Activated CD8-positive, alpha-beta memory T cell treated with anti-CD3 and anti-CD28 coated beads for 24 hours (primary cell): ENCODE results near the gene TSHZ1.
A peak's percentile ranks its signal among the peaks of the same experiment; 100 is the strongest.

ENCODE experiments used
- DNase-seq: peaks from one replicate; pipeline ENCODE4 v3.0.0-alpha.2; 2020

The TSHZ1 gene, protein sequence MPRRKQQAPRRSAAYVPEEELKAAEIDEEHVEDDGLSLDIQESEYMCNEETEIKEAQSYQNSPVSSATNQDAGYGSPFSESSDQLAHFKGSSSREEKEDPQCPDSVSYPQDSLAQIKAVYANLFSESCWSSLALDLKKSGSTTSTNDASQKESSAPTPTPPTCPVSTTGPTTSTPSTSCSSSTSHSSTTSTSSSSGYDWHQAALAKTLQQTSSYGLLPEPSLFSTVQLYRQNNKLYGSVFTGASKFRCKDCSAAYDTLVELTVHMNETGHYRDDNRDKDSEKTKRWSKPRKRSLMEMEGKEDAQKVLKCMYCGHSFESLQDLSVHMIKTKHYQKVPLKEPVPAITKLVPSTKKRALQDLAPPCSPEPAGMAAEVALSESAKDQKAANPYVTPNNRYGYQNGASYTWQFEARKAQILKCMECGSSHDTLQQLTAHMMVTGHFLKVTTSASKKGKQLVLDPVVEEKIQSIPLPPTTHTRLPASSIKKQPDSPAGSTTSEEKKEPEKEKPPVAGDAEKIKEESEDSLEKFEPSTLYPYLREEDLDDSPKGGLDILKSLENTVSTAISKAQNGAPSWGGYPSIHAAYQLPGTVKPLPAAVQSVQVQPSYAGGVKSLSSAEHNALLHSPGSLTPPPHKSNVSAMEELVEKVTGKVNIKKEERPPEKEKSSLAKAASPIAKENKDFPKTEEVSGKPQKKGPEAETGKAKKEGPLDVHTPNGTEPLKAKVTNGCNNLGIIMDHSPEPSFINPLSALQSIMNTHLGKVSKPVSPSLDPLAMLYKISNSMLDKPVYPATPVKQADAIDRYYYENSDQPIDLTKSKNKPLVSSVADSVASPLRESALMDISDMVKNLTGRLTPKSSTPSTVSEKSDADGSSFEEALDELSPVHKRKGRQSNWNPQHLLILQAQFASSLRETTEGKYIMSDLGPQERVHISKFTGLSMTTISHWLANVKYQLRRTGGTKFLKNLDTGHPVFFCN (N-terminal part only)

GRCh38 chr18:75210274-75211001 is at the start of gene TSHZ1:
TSS of gene TSHZ1 (plus strand) at chr18:75210797. CDS start at chr18:75211877, 1,080 bp downstream.
- no peak for DNase-seq

DNA sequence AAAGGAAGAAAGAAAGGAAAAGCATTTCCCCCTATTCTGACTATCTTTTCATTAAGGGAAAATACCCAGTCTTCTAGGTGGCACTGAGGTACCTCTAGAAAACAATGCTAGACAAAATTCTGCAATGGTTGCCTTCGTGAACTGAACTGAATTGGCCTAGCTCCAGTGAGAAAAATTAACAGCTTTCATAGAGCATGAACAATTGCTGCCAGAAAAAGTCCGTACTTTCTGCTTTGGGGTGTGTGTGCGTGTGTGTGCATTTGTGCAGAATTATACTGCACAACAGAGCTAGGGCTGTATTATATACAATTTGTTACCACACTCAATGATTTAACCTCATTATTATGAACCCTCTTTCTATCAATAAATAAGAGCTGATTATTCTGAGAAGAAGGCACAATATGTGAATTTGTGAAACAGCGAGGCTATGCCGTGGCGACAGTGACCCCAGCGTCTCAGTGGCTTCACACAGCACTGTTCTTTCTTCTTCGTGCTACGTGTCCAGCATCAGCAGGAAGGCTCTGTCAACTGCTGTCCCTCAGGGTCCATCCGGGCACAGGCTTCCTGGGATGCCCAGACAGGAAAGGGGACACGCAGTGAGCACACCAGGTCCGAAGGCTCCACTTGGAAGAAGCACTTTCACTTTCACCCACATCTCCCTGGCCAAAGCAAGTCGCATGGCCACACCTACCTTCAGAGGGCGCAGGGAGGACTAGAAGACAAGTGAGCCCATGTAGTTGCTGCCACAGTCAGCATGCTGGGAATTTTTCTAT is 49.2 kb upstream of the TSHZ1 start:
- no peak for DNase-seq

- DNase-seq = no peak
Observed at GRCh38 chr18:75162467-75162866, 48.1 kb upstream of the TSHZ1 start.

DNA sequence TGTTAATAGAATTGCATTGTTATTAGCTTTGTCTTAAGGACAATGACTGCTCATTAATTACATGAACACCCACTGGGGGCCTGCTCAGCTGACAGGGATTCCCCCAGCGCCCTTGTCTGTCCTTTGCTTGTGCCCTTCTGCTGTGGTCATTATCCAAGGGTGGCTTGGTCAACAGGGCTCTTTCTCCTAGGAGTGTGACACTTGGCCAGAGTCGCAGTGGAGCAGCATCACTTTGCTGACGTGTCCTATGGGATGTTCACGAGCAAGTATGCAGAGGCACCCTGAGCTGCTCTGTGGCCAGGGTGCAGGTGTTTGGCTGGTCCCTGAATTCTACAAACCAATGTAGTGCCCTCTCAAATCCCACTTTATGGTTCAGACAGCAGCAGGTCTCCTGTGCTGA is 47.6 kb upstream of the TSHZ1 start:
- DNase-seq = no peak

DNA sequence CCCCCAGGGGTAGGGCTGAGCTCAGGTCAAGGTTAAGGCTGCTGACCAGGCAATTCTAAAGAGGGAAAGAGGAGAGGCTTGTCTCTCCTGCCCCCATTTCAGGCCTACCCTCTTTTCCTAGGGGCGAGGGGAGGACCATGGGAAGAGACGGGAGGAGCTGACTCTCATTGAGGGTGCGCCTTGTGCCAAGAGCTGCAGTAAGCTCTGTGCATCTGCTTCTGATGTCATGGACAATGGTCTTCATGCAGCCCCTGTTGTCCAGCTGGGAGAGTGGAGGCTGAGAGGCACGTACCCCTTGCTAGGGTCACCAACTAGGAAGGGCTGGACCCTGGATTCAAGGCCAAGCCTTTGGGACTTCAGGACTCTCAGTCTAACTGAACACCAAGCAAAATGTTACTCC is 46.9 kb upstream of the TSHZ1 start:
- DNase-seq = no peak

DNA sequence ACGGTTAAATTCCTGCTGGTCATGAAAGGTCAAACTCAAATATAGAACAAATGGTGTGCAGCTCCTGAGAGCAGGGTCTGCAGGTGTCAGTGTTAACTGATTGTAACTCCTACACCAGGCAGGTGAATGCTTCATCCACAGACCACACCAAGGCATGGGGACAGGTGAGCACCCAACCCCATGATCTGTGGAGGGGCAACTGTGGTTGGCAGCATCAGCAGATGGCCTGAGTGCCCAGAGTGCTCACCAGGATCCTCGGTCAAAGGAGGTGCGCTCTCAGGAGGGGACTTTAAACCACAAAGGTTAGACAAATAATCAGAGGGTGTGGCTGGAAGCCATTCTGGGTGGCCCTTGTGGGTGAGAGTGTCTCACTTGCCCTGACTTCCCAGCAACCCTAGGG is 46.1 kb upstream of the TSHZ1 start:
- DNase-seq = no peak

GRCh38 chr18:75165926-75166325 is 44.7 kb upstream of the TSHZ1 start:
- DNase-seq = no peak

DNA sequence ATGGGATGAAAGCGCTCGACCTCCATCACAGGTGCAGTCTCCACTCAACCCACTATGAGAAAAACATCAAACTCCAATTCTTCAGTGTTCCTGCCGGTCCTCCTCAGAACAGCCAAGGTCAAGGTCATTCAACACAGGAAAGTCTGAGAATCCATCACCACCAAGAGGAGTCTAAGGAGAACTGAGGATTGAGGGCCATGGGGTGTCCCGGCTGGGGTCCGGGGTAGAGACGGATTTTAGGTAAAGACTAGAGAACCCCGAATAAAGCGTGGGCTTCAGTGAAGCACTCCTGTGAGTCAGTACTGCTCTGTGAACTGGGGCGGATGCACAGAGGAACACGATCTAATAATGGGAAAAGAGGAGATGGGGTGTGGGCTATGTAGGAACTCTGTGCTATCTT is 43.5 kb upstream of the TSHZ1 start:
- DNase-seq = no peak

DNA sequence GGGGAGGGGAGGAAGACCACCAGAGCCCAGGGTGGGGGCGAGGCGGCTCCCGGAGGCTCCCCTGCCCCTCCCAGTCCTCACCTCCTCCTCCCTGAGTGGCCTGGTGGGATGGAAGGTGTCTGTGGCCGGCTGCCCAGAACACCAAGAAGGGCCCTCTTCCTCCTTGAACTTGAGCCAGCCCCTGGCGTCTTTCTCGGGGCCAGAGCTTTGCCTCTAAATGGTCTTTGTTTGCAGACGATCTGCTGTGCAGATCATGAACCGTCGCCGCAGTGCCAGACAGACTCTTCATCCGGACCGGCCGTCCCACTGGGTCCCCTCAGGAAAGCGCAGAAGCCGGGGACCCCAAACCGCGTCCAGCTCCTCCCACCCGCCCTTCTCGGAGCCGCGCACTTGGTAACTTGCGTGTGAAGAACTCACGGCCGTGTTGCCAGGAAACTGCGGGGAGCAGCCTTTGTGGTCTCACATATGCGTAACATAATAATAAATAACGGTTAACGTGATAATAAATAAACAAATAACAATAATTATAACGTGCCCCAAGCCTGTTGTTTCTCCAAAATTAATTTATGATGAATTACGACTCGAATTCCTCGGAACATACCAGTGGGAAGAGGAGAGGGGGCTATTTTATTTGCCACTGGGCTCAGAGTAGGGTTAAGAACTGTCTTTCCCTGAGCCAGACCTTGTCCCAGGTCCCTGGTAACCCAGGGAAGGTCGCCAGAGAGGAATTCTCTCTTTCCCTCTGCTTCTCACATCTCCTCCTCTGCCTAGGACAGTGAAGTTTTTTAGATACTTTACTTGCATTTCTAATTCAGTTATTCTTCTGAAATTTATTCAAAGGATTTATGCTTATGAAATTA is 42.6 kb upstream of the TSHZ1 start:
- no peak for DNase-seq

DNA sequence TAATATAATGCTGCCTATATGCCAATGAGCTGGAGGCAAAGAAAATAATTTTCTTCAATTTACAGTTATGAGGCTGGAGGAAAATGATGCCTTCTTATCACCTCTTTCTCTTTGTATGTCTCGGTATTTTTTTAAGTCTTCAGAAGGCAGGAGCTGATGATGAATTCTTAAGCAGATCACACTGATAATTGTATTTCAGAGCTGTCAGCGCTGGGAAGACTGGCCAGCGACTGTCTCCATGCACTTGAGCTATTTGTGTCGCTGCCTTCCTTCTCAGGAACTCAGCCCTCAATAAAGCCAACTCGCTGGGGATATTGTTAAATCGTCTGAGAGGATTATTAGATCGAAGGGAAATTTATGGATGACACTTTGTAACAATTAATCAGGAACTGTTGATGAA is 42.0 kb upstream of the TSHZ1 start:
- no peak for DNase-seq

- DNase-seq = no peak
Observed at GRCh38 chr18:75169411-75169810, 41.2 kb upstream of the TSHZ1 start.

DNA sequence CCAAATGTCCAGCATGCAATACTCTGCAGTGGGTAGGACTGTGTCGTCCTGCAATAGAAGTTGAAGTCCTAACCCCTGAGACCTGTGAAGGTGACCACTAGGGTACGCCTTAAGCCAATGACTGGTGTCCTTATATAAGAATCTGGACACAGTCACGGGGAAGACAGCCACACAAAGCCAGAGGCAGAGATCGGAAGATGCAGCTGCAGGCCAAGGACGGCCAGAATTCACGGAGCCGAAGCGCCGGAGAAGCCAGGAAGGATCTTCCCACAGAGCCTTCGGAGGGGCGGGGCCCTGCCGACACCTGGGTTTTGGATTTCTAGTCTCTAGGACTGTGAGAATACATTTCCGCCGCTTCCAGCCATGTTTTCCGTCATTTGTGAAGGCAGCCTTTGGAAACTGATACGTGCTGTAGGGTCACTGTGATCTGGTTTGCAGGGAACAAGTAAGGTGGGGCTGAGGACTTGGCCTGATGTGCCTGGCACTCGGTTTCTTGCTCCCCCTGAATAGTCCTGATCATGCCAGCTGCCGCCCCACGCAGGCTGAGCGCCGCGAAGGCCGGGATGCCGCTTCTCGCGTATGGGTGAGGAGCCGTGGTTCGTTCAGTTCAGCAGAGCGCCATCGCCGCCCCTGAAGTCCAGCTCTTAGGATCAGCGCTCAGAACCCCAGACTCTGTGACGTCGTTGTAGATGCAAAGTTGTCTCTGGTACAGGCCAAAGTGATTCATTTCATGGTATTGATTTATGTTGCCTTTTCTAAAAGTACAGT is 40.4 kb upstream of the TSHZ1 start:
- DNase-seq = peak; percentile 38

GRCh38 chr18:75170916-75171315 is 39.7 kb upstream of the TSHZ1 start:
- no peak for DNase-seq

GRCh38 chr18:75172299-75173124 is 38.1 kb upstream of the TSHZ1 start:
- no peak for DNase-seq

DNA sequence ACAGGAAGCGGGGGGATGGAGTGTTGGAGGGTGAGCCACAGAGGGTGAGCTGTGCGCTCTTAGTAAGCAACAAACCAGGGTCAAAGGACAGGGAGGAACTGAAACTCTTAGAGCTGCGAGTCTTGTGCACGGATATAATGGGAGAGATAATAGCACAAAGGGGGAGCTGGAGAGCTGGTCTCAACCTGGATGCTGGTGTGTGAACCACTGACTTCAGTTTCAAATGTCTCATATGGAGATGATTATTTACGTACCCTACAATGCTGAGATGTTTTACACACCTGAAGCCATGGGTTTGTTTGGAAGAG is 37.5 kb upstream of the TSHZ1 start:
- DNase-seq = peak; percentile 41

- DNase-seq = peak; percentile 24
Observed at GRCh38 chr18:75173738-75174137, 36.9 kb upstream of the TSHZ1 start.

DNA sequence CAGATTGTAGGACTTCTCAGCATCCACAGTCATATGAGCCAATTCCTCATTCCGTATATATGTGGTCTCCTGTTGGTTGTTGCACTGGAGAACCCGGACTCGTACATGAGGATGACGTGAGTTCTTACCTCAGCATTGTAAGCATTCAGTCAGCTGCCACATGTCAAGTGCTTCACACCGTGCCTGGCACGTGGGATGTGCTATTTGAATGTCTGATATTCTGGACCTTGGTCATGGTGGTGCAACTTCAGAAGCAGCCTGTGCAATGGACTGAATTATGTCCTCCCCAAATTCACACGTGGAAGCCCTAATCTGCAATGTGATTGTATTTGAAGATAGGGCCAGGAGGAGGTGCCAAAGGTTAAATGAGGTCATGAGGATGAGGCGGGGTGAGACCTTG is 33.7 kb upstream of the TSHZ1 start:
- DNase-seq = no peak

GRCh38 chr18:75178376-75178775 is 32.2 kb upstream of the TSHZ1 start:
- no peak for DNase-seq

- no peak for DNase-seq
Observed at GRCh38 chr18:75179819-75180600, 30.6 kb upstream of the TSHZ1 start.
